ENCODE results near the gene SMCR8. TPM values are rescaled to one million over a fixed set of nuclear protein-coding genes. Genes with fewer than 3 reads are reported as not detected.

The SMCR8 gene
- total RNA-seq, 1 experiment from 2014 or later: 28.4 TPM

DNA sequence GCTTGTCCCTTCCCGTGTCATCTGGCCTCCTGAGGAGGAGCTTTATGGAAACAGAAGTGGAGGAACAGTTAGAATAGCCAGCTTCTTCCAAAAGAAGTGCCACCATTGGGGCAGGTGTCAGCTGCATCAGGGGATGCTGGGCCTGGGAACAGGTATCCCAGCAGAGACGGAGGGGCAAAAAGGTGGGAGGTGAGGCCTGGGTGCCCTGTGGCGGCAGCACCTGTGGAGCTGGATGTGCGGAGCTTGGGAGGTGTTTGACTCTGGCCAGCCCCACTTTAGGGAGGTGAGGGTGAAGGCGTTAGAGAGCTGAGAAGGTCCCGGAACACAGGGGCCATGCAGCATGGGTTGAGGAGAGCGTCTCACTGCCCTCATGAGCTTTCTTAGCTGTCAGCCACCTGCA, 5.2 kb downstream of the SMCR8 start:
- Mint-ChIP-seq H3K9me3 (ENCODE audit: unreplicated experiment) (no peaks in the 10 kb centered on the region), H3K27me3 (ENCODE audit: insufficient read depth, unreplicated experiment) (no peaks in the 10 kb centered on the region), H3K27ac (ENCODE audit: unreplicated experiment) (no peak overlapping the region), H3K36me3 (ENCODE audit: insufficient read depth, unreplicated experiment) (peaks cover 60% of the 10 kb centered on the region), H3K4me3 (ENCODE audit: unreplicated experiment) (no peak overlapping the region), H3K4me1 (ENCODE audit: low read depth, unreplicated experiment) (peaks cover 7% of the 10 kb centered on the region)
- ChIA-PET POLR2A (interaction anchor here (0.5 kb wide), 1 partner anchor 951 kb away, joined by 6 read pairs; no protein-coding TSS in a partner anchor), CTCF (no interaction called here)
- Histone ChIP-seq H3K36me3 (ENCODE audit: control insufficient read depth, insufficient read depth, low read length) (peaks cover 9% of the 10 kb centered on the region), H3K9me3 (no peaks in the 10 kb centered on the region), H3K4me3 (ENCODE audit: low read depth, low read length) (no peak overlapping the region), H3K4me1 (peaks cover 9% of the 10 kb centered on the region), H3K27me3 (replicated peaks; ENCODE audit: control insufficient read depth, insufficient read depth, low read length) (no peaks in the 10 kb centered on the region)
- no TSS peak for BruUV-seq (replicated peaks)
- no peak for DNase-seq
- TF ChIP-seq, protein P1, sequence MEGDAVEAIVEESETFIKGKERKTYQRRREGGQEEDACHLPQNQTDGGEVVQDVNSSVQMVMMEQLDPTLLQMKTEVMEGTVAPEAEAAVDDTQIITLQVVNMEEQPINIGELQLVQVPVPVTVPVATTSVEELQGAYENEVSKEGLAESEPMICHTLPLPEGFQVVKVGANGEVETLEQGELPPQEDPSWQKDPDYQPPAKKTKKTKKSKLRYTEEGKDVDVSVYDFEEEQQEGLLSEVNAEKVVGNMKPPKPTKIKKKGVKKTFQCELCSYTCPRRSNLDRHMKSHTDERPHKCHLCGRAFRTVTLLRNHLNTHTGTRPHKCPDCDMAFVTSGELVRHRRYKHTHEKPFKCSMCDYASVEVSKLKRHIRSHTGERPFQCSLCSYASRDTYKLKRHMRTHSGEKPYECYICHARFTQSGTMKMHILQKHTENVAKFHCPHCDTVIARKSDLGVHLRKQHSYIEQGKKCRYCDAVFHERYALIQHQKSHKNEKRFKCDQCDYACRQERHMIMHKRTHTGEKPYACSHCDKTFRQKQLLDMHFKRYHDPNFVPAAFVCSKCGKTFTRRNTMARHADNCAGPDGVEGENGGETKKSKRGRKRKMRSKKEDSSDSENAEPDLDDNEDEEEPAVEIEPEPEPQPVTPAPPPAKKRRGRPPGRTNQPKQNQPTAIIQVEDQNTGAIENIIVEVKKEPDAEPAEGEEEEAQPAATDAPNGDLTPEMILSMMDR (IDR thresholded peaks at IDR 0.05; ENCODE audit: insufficient read depth in 1 of 2, low read depth in 1 of 2, low read length in 1 of 2, severe bottlenecking in 1 of 2, unreplicated experiment in 1 of 2): no peak
- intact Hi-C loops (cut with micrococcal nuclease; ENCODE audit: unreplicated experiment): no loop called here

DNA sequence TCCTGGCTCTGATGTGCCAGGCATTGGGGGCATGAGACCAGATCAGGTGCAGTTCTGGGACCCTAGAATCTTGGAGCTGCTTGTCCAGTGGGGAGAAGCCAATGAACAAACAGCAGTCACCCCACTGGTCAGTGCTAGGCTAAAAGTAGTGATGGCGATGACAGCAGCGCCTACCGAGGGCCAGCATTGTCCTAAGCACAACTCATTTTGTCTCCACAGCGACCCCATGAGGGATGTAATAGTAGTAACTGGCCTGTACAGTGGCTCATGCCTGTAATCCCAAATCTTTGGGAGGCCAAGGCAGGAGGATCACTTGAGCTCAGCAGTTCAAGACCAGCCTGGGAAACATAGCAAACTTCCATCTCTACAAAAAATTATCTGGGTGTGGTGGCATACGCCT, 6.2 kb downstream of the SMCR8 start:
- no peak for DNase-seq
- Mint-ChIP-seq H3K27ac (ENCODE audit: unreplicated experiment) (no peak overlapping the region), H3K27me3 (ENCODE audit: insufficient read depth, unreplicated experiment) (no peaks in the 10 kb centered on the region), H3K4me3 (ENCODE audit: unreplicated experiment) (no peak overlapping the region), H3K9me3 (ENCODE audit: unreplicated experiment) (no peaks in the 10 kb centered on the region), H3K36me3 (ENCODE audit: insufficient read depth, unreplicated experiment) (peaks cover 66% of the 10 kb centered on the region), H3K4me1 (ENCODE audit: low read depth, unreplicated experiment) (peaks cover 7% of the 10 kb centered on the region)
- Histone ChIP-seq H3K36me3 (ENCODE audit: control insufficient read depth, insufficient read depth, low read length) (peaks cover 9% of the 10 kb centered on the region), H3K4me1 (peaks cover 3% of the 10 kb centered on the region), H3K4me3 (ENCODE audit: low read depth, low read length) (no peak overlapping the region), H3K27me3 (replicated peaks; ENCODE audit: control insufficient read depth, insufficient read depth, low read length) (no peaks in the 10 kb centered on the region), H3K9me3 (no peaks in the 10 kb centered on the region)
- TF ChIP-seq, protein P1 (IDR thresholded peaks at IDR 0.05; ENCODE audit: insufficient read depth in 1 of 2, low read depth in 1 of 2, low read length in 1 of 2, severe bottlenecking in 1 of 2, unreplicated experiment in 1 of 2): no peak
- no TSS peak for BruUV-seq (replicated peaks)
- intact Hi-C loops (cut with micrococcal nuclease; ENCODE audit: unreplicated experiment): no loop called here
- POLR2A ChIA-PET: no interaction called here
- CTCF ChIA-PET: no interaction called here

DNA sequence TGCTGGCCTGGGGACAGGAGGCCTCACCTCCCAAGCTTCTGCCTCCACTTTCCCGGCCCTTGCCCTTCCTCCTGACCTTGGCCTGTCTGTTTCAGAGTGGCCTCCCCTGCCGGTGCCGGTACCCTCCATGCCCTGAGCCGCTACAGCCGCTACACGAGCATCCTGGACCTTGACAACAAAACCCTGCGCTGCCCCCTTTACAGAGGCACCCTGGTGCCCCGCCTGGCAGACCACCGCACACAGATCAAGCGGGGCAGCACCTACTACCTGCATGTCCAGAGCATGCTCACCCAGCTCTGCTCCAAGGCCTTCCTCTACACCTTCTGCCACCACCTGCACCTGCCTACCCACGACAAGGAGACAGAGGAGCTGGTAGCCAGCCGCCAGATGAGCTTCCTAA, 7.4 kb downstream of the SMCR8 start:
- Histone ChIP-seq H3K9me3 (no peaks in the 10 kb centered on the region), H3K27me3 (replicated peaks; ENCODE audit: control insufficient read depth, insufficient read depth, low read length) (no peaks in the 10 kb centered on the region), H3K4me1 (no peaks in the 10 kb centered on the region), H3K4me3 (ENCODE audit: low read depth, low read length) (no peak overlapping the region), H3K36me3 (ENCODE audit: control insufficient read depth, insufficient read depth, low read length) (peaks cover 9% of the 10 kb centered on the region)
- TF ChIP-seq, protein P1 (IDR thresholded peaks at IDR 0.05; ENCODE audit: insufficient read depth in 1 of 2, low read depth in 1 of 2, low read length in 1 of 2, severe bottlenecking in 1 of 2, unreplicated experiment in 1 of 2): no peak
- intact Hi-C loops (cut with micrococcal nuclease; ENCODE audit: unreplicated experiment): no loop called here
- BruUV-seq (replicated peaks): no TSS peak
- Mint-ChIP-seq H3K27ac (ENCODE audit: unreplicated experiment) (no peak overlapping the region), H3K4me1 (ENCODE audit: low read depth, unreplicated experiment) (peaks cover 7% of the 10 kb centered on the region), H3K4me3 (ENCODE audit: unreplicated experiment) (no peak overlapping the region), H3K9me3 (ENCODE audit: unreplicated experiment) (no peaks in the 10 kb centered on the region), H3K36me3 (ENCODE audit: insufficient read depth, unreplicated experiment) (peaks cover 69% of the 10 kb centered on the region), H3K27me3 (ENCODE audit: insufficient read depth, unreplicated experiment) (no peaks in the 10 kb centered on the region)
- DNase-seq: no peak
- ChIA-PET CTCF (no interaction called here), POLR2A (interaction anchor here (0.6 kb wide), 1 partner anchor 8 kb away, joined by 3 read pairs; the partner anchor contains the start of gene TOP3A)
